ENCODE results near the gene BTLA.
"Not testable (repeated sequence)": the region's sequence is repeated elsewhere in the genome, so short reads cannot be mapped to it uniquely, and the experiment has no call there.

The BTLA gene

GRCh38 chr3:112491373-112491772, 7.9 kb downstream of the BTLA start:
- DNase-seq (ENCODE audit: low read depth) = no peak

- no peak for DNase-seq (ENCODE audit: low read depth)
Observed at GRCh38 chr3:112489674-112490479, 9.4 kb downstream of the BTLA start.

GRCh38 chr3:112486811-112487505, 12.3 kb downstream of the BTLA start:
- peak; percentile 63 for DNase-seq (ENCODE audit: low read depth)

GRCh38 chr3:112484352-112484751, 14.9 kb downstream of the BTLA start:
- no peak for DNase-seq (ENCODE audit: low read depth)

GRCh38 chr3:112482675-112483074, 16.6 kb downstream of the BTLA start:
- no peak for DNase-seq (ENCODE audit: low read depth)

GRCh38 chr3:112481302-112481721, 18.0 kb downstream of the BTLA start:
- no peak for DNase-seq (ENCODE audit: low read depth)

- DNase-seq (ENCODE audit: low read depth) = no peak
Observed at GRCh38 chr3:112477891-112478290, 21.4 kb downstream of the BTLA start.

GRCh38 chr3:112476346-112476745, 22.9 kb downstream of the BTLA start:
- no peak for DNase-seq (ENCODE audit: low read depth)

GRCh38 chr3:112474796-112475195, 24.5 kb downstream of the BTLA start:
- no peak for DNase-seq (ENCODE audit: low read depth)

- DNase-seq (ENCODE audit: low read depth) = no peak
Observed at GRCh38 chr3:112472691-112473090, 26.6 kb downstream of the BTLA start.

GRCh38 chr3:112471596-112472325, 27.5 kb downstream of the BTLA start:
- DNase-seq (ENCODE audit: low read depth) = no peak

GRCh38 chr3:112470788-112471187, 28.5 kb downstream of the BTLA start:
- peak; percentile 26 for DNase-seq (ENCODE audit: low read depth)

GRCh38 chr3:112469671-112470070, 29.6 kb downstream of the BTLA start:
- DNase-seq (ENCODE audit: low read depth) = no peak

GRCh38 chr3:112467539-112467938, 31.7 kb downstream of the BTLA start:
- DNase-seq (ENCODE audit: low read depth) = no peak

- no peak for DNase-seq (ENCODE audit: low read depth)
Observed at GRCh38 chr3:112466020-112466419, 33.3 kb downstream of the BTLA start.

- peak; percentile 8 for DNase-seq (ENCODE audit: low read depth)
Observed at GRCh38 chr3:112464264-112464663, 35.0 kb downstream of the BTLA start.

- no peak for DNase-seq (ENCODE audit: low read depth)
Observed at GRCh38 chr3:112463250-112463649, 36.0 kb downstream of the BTLA start.

- DNase-seq (ENCODE audit: low read depth) = not testable (repeated sequence)
Observed at GRCh38 chr3:112461787-112462186, 37.5 kb downstream of the BTLA start.

GRCh38 chr3:112460519-112461195, 38.6 kb downstream of the BTLA start:
- DNase-seq (ENCODE audit: low read depth) = no peak

GRCh38 chr3:112459750-112460149, 39.5 kb downstream of the BTLA start:
- no peak for DNase-seq (ENCODE audit: low read depth)

GRCh38 chr3:112456147-112456546, 43.1 kb downstream of the BTLA start:
- DNase-seq (ENCODE audit: low read depth) = no peak

GRCh38 chr3:112448939-112449338, 50.3 kb downstream of the BTLA start:
- peak; percentile 18 for DNase-seq (ENCODE audit: low read depth)
